ENCODE data around the gene DCLK1.

- TF ChIP-seq REST (IDR thresholded peaks at IDR 0.05; ENCODE audit: low read depth), result no peak
- no peak for TF ChIP-seq SRF (IDR thresholded peaks at IDR 0.05; ENCODE audit: low read depth)
- no peak for TF ChIP-seq ATF3 (IDR thresholded peaks at IDR 0.05)
- TF ChIP-seq POLR2A (IDR thresholded peaks at IDR 0.05; ENCODE audit: borderline replicate concordance, extremely low read depth, insufficient read depth, insufficient read length), result no peak
- no peak for TF ChIP-seq POLR2AphosphoS5 (IDR thresholded peaks at IDR 0.05; ENCODE audit: low read depth, low read length)
- no peak for TF ChIP-seq CTCF (IDR thresholded peaks at IDR 0.05 in 2 of 3, conservative IDR thresholded peaks at IDR 0.05 in 1 of 3; ENCODE audit: borderline replicate concordance in 1 of 3, insufficient read depth in 1 of 3, low read depth in 2 of 3, low read length in 2 of 3)
- no peak for TF ChIP-seq EZH2 (IDR thresholded peaks at IDR 0.05)
- TF ChIP-seq CEBPB (IDR thresholded peaks at IDR 0.05; ENCODE audit: low read depth), result no peak
- TF ChIP-seq SIN3A (IDR thresholded peaks at IDR 0.05; ENCODE audit: low read depth), result no peak
Measured at GRCh38 chr13:35771898-35772297, 359.3 kb downstream of the DCLK1 start.
